Measurements from ENCODE around the gene HNRNPAB.
"Not testable (repeated sequence)": the region's sequence is repeated elsewhere in the genome, so short reads cannot be mapped to it uniquely, and the experiment has no call there.

HNRNPAB gene

GRCh38 chr5:178238711-178239592 is 34.6 kb downstream of the HNRNPAB start:
- no peaks in the 10 kb centered on the region for H3K9me2 ChIP-seq (replicated peaks; ENCODE audit: insufficient read depth, low read length)
- H3F3A ChIP-seq (ENCODE audit: insufficient read depth, low read length) = no peaks in the 10 kb centered on the region
- TF ChIP-seq CTCF (IDR thresholded peaks at IDR 0.05; ENCODE audit: low read length) (no peak), EZH2 (optimal IDR thresholded peaks at IDR 0.05; ENCODE audit: low read depth, low read length) (no peak), EZH2phosphoT487 (IDR thresholded peaks at IDR 0.05; ENCODE audit: low read length) (no peak)
- no peak overlapping the region for H3K9ac ChIP-seq (ENCODE audit: low read length)
- no peak overlapping the region for H2AFZ ChIP-seq (ENCODE audit: low read length)
- no peak overlapping the region for H3K4me2 ChIP-seq (ENCODE audit: low read depth, low read length)
- no peaks in the 10 kb centered on the region for H4K20me1 ChIP-seq (ENCODE audit: insufficient read depth, low read length)
- peaks cover 4% of the 10 kb centered on the region; the same call in 1 of the 2 replicates for H3K4me1 ChIP-seq (ENCODE audit: low read length)
- no peaks in the 10 kb centered on the region for H3K9me3 ChIP-seq (replicated peaks; ENCODE audit: insufficient read depth, low read length)
- no peaks in the 10 kb centered on the region; the same call in 1 of the 2 replicates for H3K27me3 ChIP-seq (replicated peaks; ENCODE audit: insufficient read depth, low read length)
- no peak overlapping the region for H3K27ac ChIP-seq (ENCODE audit: low read length)
- no peak for DNase-seq
- H3K79me2 ChIP-seq (ENCODE audit: low read length) = no peaks in the 10 kb centered on the region
- no peak overlapping the region for H3K4me3 ChIP-seq (ENCODE audit: low read length)
- no peaks in the 10 kb centered on the region for H3K36me3 ChIP-seq (replicated peaks; ENCODE audit: insufficient read depth, low read length)

GRCh38 chr5:178239626-178240301 is 35.4 kb downstream of the HNRNPAB start:
- H3K9ac ChIP-seq (ENCODE audit: low read length); H3K79me2 ChIP-seq (ENCODE audit: low read length); H3K36me3 ChIP-seq (replicated peaks; ENCODE audit: insufficient read depth, low read length); H4K20me1 ChIP-seq (ENCODE audit: insufficient read depth, low read length); H3K4me3 ChIP-seq (ENCODE audit: low read length); H3F3A ChIP-seq (ENCODE audit: insufficient read depth, low read length); H3K27me3 ChIP-seq (replicated peaks; ENCODE audit: insufficient read depth, low read length); H3K27ac ChIP-seq (ENCODE audit: low read length); H3K9me3 ChIP-seq (replicated peaks; ENCODE audit: insufficient read depth, low read length); H2AFZ ChIP-seq (ENCODE audit: low read length); H3K4me1 ChIP-seq (ENCODE audit: low read length); H3K9me2 ChIP-seq (replicated peaks; ENCODE audit: insufficient read depth, low read length); H3K4me2 ChIP-seq (ENCODE audit: low read depth, low read length); DNase-seq: not testable (repeated sequence)

- no peaks in the 10 kb centered on the region for H3K79me2 ChIP-seq (ENCODE audit: low read length)
- H3K4me2 ChIP-seq (ENCODE audit: low read depth, low read length) = no peak overlapping the region
- H3K27me3 ChIP-seq (replicated peaks; ENCODE audit: insufficient read depth, low read length) = no peaks in the 10 kb centered on the region; the same call in 1 of the 2 replicates
- H3K9ac ChIP-seq (ENCODE audit: low read length) = no peak overlapping the region
- TF ChIP-seq EZH2phosphoT487 (IDR thresholded peaks at IDR 0.05; ENCODE audit: low read length) = no peak
- no peak for TF ChIP-seq CTCF (IDR thresholded peaks at IDR 0.05; ENCODE audit: low read length)
- TF ChIP-seq EZH2 (optimal IDR thresholded peaks at IDR 0.05; ENCODE audit: low read depth, low read length) = no peak
- H2AFZ ChIP-seq (ENCODE audit: low read length) = no peak overlapping the region
- no peak overlapping the region for H3K4me3 ChIP-seq (ENCODE audit: low read length)
- no peak for DNase-seq
- H3F3A ChIP-seq (ENCODE audit: insufficient read depth, low read length) = no peaks in the 10 kb centered on the region
- no peaks in the 10 kb centered on the region for H3K9me2 ChIP-seq (replicated peaks; ENCODE audit: insufficient read depth, low read length)
- no peaks in the 10 kb centered on the region for H3K9me3 ChIP-seq (replicated peaks; ENCODE audit: insufficient read depth, low read length)
- H3K4me1 ChIP-seq (ENCODE audit: low read length) = no peaks in the 10 kb centered on the region
- H4K20me1 ChIP-seq (ENCODE audit: insufficient read depth, low read length) = no peaks in the 10 kb centered on the region
- H3K36me3 ChIP-seq (replicated peaks; ENCODE audit: insufficient read depth, low read length) = no peaks in the 10 kb centered on the region
- no peak overlapping the region for H3K27ac ChIP-seq (ENCODE audit: low read length)
Observed at GRCh38 chr5:178240341-178240741, 36.0 kb downstream of the HNRNPAB start.
